Glutamatergic neuron (in vitro differentiated cells): ENCODE data around the gene CWC15. TPM values are rescaled to one million over a fixed set of nuclear protein-coding genes. Genes with fewer than 3 reads are reported as not detected.

Experiments
- DNase-seq: peaks from one replicate; pipeline ENCODE4 v3.0.0; 2022
- H3K27ac Mint-ChIP-seq: one replicate; pipeline ENCODE4 v1.8.0; 2020; ENCODE audit warnings: mild to moderate bottlenecking, mixed read lengths, inconsistent platforms; ENCODE audit not compliant: unreplicated experiment
- H3K27me3 Mint-ChIP-seq: one replicate; pipeline ENCODE4 v1.8.0; 2020; ENCODE audit warnings: mild to moderate bottlenecking, moderate library complexity, mixed read lengths, inconsistent platforms; ENCODE audit not compliant: unreplicated experiment
- H3K36me3 Mint-ChIP-seq: one replicate; pipeline ENCODE4 v1.8.0; 2020; ENCODE audit warnings: mild to moderate bottlenecking, mixed read lengths, inconsistent platforms; ENCODE audit not compliant: unreplicated experiment
- H3K4me1 Mint-ChIP-seq: one replicate; pipeline ENCODE4 v1.8.0; 2020; ENCODE audit warnings: mild to moderate bottlenecking, low read depth, mixed read lengths, inconsistent platforms; ENCODE audit not compliant: unreplicated experiment
- H3K4me3 Mint-ChIP-seq: one replicate; pipeline ENCODE4 v1.8.0; 2020; ENCODE audit warnings: mild to moderate bottlenecking, mixed read lengths, inconsistent platforms; ENCODE audit not compliant: unreplicated experiment
- H3K9me3 Mint-ChIP-seq: one replicate; pipeline ENCODE4 v1.8.0; 2020; ENCODE audit warnings: mild to moderate bottlenecking, moderate library complexity, mixed read lengths, inconsistent platforms; ENCODE audit not compliant: unreplicated experiment
- total RNA-seq: library from RNA; stranded (reverse); fragmentation: NEBNext Ultra II Directional; extraction: Animal tissue kit (Norgen Biotek cat#: 25700); gene quantifications from one replicate; pipeline ENCODE4 v1.2.1, GENCODE V29; 2021; ENCODE audit not compliant: unreplicated experiment
- TF ChIP-seq, protein P1 (sequence below): fragments of 200-600 bp; sonication (generic); IDR thresholded peaks from one replicate; pipeline ENCODE4 v1.5.0; 2021; ENCODE audit not compliant: partially characterized antibody, unreplicated experiment

The CWC15 gene
- total RNA-seq, 1 donor from 2014 or later, result 65.1 TPM

DNA sequence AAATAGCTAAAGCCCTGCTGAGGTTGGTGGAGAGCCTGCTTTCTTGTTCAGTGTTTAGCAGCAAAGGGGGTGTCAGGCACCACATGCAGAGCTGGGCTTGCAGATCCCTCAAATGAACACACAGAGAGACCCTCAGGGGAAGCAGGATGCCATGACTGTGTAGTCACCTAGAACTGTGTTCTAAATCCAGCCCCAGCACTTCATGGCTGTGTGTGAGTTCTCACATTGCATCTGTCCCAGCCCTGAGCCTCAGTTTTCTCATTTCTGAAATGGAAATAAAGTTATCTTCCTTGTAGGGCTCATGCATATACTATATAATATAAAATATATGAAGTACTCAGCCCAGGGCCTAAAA, 47.1 kb downstream of the CWC15 start:
- TF ChIP-seq, protein P1, sequence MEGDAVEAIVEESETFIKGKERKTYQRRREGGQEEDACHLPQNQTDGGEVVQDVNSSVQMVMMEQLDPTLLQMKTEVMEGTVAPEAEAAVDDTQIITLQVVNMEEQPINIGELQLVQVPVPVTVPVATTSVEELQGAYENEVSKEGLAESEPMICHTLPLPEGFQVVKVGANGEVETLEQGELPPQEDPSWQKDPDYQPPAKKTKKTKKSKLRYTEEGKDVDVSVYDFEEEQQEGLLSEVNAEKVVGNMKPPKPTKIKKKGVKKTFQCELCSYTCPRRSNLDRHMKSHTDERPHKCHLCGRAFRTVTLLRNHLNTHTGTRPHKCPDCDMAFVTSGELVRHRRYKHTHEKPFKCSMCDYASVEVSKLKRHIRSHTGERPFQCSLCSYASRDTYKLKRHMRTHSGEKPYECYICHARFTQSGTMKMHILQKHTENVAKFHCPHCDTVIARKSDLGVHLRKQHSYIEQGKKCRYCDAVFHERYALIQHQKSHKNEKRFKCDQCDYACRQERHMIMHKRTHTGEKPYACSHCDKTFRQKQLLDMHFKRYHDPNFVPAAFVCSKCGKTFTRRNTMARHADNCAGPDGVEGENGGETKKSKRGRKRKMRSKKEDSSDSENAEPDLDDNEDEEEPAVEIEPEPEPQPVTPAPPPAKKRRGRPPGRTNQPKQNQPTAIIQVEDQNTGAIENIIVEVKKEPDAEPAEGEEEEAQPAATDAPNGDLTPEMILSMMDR, result no peak
- Mint-ChIP-seq H3K9me3 (peaks cover 1% of the 10 kb centered on the region), H3K27me3 (peaks cover 8% of the 10 kb centered on the region), H3K36me3 (no peaks in the 10 kb centered on the region), H3K27ac (no peak overlapping the region), H3K4me3 (no peak overlapping the region), H3K4me1 (peaks cover 12% of the 10 kb centered on the region)
- no peak for DNase-seq

DNA sequence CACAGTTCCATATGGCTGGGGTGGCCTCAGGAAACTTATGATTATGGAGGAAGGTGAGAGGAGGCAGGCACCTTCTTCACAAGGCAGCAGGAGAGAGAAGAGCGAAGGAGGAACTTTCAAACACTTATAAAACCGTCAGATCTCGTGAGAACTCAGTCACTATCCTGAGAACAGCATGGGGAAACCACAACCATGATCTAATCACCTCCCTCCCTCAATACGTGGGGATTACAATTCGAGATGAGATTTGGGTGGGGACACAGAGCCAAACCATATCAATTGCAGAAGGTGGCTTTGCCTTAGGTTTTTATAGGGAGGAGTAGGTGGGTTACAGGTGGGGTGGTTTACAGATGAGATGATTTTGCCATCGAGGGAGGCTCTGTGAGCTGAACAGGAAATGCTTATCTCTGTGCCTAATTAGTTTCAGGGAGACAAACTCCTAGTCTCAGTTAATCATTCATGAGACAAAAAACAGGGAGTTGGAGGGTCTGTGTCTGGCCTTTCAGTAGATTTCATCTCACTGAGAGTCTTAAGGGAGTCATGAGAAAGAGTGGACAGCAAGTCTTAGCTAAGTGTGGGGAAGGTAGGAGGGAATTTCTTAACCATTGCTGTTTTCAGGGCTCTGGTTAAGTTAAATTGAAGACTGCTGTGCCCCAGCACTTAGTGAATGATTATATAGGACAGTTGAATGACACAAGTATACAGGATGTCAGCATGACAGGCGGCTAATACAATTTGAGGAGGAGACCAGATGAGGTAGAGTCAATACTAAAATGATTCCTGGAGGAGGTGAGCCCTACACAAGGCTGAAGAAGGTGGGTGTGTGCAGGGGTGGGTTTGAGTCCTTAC, 47.7 kb downstream of the CWC15 start:
- H3K27me3 Mint-ChIP-seq, result peaks cover 8% of the 10 kb centered on the region
- peaks cover 12% of the 10 kb centered on the region for H3K4me1 Mint-ChIP-seq
- no peaks in the 10 kb centered on the region for H3K36me3 Mint-ChIP-seq
- no peak for DNase-seq
- TF ChIP-seq, protein P1, result no peak
- no peak overlapping the region for H3K4me3 Mint-ChIP-seq
- H3K9me3 Mint-ChIP-seq, result peaks cover 2% of the 10 kb centered on the region
- no peak overlapping the region for H3K27ac Mint-ChIP-seq

DNA sequence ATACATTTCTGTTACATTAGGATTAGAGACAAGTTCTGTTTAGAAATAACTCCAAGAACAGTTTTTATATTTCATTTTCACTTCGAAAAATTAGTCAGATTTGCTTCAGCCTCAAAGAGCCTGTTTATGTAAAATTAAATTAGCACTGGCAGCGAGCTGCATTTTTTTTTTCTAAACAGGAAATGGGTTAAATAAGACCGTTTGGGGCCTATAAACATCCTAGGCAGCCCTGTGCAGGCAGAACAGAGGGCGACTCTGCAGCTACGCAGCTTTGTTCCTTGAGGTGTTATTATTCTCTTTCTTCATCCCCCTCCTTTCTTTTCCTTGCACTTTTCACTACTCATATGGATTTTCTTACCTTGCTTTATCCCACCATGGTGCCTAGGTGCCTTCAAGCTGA, 48.7 kb downstream of the CWC15 start:
- Mint-ChIP-seq H3K4me3 (no peak overlapping the region), H3K27ac (no peak overlapping the region), H3K27me3 (peaks cover 4% of the 10 kb centered on the region), H3K36me3 (no peaks in the 10 kb centered on the region), H3K9me3 (peaks cover 3% of the 10 kb centered on the region), H3K4me1 (peaks cover 12% of the 10 kb centered on the region)
- TF ChIP-seq, protein P1, result no peak
- DNase-seq, result no peak

DNA sequence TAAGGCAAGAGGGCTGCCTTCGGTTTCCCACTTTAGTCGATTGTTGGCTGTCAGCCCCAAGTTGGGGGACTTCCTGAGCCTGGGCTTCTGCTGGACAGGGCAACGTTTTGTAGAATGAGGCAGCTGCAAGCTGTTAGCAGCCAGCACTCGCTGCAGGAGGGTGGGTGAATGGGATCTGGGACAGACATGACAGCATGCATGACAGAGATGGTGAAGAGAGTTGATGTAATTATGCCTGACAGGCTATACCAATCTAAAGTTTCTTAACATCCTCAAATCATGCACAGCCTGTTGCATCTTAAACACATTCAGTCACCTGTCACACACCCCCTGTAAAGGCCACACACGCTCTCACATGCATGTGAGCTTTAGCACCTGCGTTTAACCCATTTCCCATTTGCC, 49.2 kb downstream of the CWC15 start:
- Mint-ChIP-seq H3K9me3 (peaks cover 3% of the 10 kb centered on the region), H3K4me3 (no peak overlapping the region), H3K27ac (no peak overlapping the region), H3K27me3 (peaks cover 4% of the 10 kb centered on the region), H3K4me1 (peaks cover 12% of the 10 kb centered on the region), H3K36me3 (no peaks in the 10 kb centered on the region)
- TF ChIP-seq, protein P1, result no peak
- DNase-seq, result no peak

DNA sequence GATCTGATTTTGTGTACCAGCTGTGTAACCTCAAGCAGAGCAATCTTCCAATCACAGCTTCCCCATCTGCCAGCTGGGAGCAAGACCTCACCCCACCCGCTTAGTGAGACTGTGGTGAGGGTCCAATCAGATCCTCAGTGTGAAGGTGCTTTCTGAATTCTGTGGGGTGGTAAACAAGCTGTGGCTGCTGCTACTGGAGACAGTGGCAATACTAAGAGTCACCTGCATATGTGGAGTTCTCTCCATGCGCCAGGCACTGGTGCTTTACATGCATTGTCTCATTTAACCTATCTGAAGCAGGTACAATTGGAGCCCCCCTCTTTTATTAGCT, 50.4 kb downstream of the CWC15 start:
- Mint-ChIP-seq H3K4me1 (peaks cover 12% of the 10 kb centered on the region), H3K9me3 (peaks cover 3% of the 10 kb centered on the region), H3K36me3 (no peaks in the 10 kb centered on the region), H3K27ac (no peak overlapping the region), H3K4me3 (no peak overlapping the region), H3K27me3 (no peaks in the 10 kb centered on the region)
- TF ChIP-seq, protein P1, result no peak
- DNase-seq, result no peak
